ENCODE data around the gene DEK.

- TF ChIP-seq CTCF (IDR thresholded peaks at IDR 0.05; ENCODE audit: insufficient read depth, low read length) (no peak), POLR2AphosphoS5 (IDR thresholded peaks at IDR 0.05; ENCODE audit: low read depth) (no peak), REST (IDR thresholded peaks at IDR 0.05; ENCODE audit: insufficient replicate concordance, low read depth) (no peak), GABPA (IDR thresholded peaks at IDR 0.05; ENCODE audit: low read depth) (no peak)
Measured at GRCh38 chr6:18269717-18270116, 5.4 kb upstream of the DEK start.
